ENCODE results near the gene TSPAN33.

TSPAN33 gene

GRCh38 chr7:129103561-129104324 is 40.8 kb upstream of the TSPAN33 start:
- H3K27me3 ChIP-seq, result no peaks in the 10 kb centered on the region
- no peak overlapping the region for H3K4me3 ChIP-seq (ENCODE audit: low read depth, low read length)
- no peaks in the 10 kb centered on the region for H3K36me3 ChIP-seq
- H3K9me3 ChIP-seq, result no peaks in the 10 kb centered on the region
- DNase-seq, result no peak
- no peak for TF ChIP-seq CTCF (IDR thresholded peaks at IDR 0.05; ENCODE audit: low read depth, low read length)
- H3K4me1 ChIP-seq, result no peaks in the 10 kb centered on the region

GRCh38 chr7:129108581-129108980 is 35.9 kb upstream of the TSPAN33 start:
- Histone ChIP-seq H3K36me3 (no peaks in the 10 kb centered on the region), H3K4me1 (no peaks in the 10 kb centered on the region), H3K9me3 (no peaks in the 10 kb centered on the region), H3K4me3 (ENCODE audit: low read depth, low read length) (no peak overlapping the region), H3K27me3 (no peaks in the 10 kb centered on the region)
- DNase-seq, result no peak
- TF ChIP-seq CTCF (IDR thresholded peaks at IDR 0.05; ENCODE audit: low read depth, low read length), result no peak

GRCh38 chr7:129110258-129110981 is 34.1 kb upstream of the TSPAN33 start:
- no peaks in the 10 kb centered on the region for H3K27me3 ChIP-seq
- H3K4me3 ChIP-seq (ENCODE audit: low read depth, low read length), result no peak overlapping the region
- H3K4me1 ChIP-seq, result no peaks in the 10 kb centered on the region
- H3K9me3 ChIP-seq, result 0 out of 2 replicates have a peak, but pooled peaks cover 2% of the 10 kb centered on the region
- DNase-seq, result peak; percentile 21
- no peaks in the 10 kb centered on the region for H3K36me3 ChIP-seq
- TF ChIP-seq CTCF (IDR thresholded peaks at IDR 0.05; ENCODE audit: low read depth, low read length), result no peak

- 0 out of 2 replicates have a peak, but pooled peaks cover 2% of the 10 kb centered on the region for H3K9me3 ChIP-seq
- no peaks in the 10 kb centered on the region for H3K36me3 ChIP-seq
These were observed 33.5 kb upstream of the TSPAN33 start for GRCh38 chr7:129110982-129111376.

GRCh38 chr7:129115676-129116075 is 28.8 kb upstream of the TSPAN33 start:
- TF ChIP-seq CTCF (IDR thresholded peaks at IDR 0.05; ENCODE audit: low read depth, low read length), result no peak
- H3K4me1 ChIP-seq, result no peaks in the 10 kb centered on the region
- 0 out of 2 replicates have a peak, but pooled peaks cover 2% of the 10 kb centered on the region for H3K9me3 ChIP-seq
- H3K36me3 ChIP-seq, result no peaks in the 10 kb centered on the region
- H3K27me3 ChIP-seq, result no peaks in the 10 kb centered on the region
- no peak for DNase-seq
- H3K4me3 ChIP-seq (ENCODE audit: low read depth, low read length), result no peak overlapping the region

More at GRCh38 chr7:129110982-129111376, 33.5 kb upstream of the TSPAN33 start:
- no peak for TF ChIP-seq CTCF (IDR thresholded peaks at IDR 0.05; ENCODE audit: low read depth, low read length)
- H3K4me3 ChIP-seq (ENCODE audit: low read depth, low read length), result no peak overlapping the region
- DNase-seq, result no peak
- no peaks in the 10 kb centered on the region for H3K4me1 ChIP-seq
- H3K27me3 ChIP-seq, result no peaks in the 10 kb centered on the region

GRCh38 chr7:129118182-129118581 is 26.3 kb upstream of the TSPAN33 start:
- H3K9me3 ChIP-seq, result peaks cover 5% of the 10 kb centered on the region; the same call in 1 of the 2 replicates
- no peaks in the 10 kb centered on the region for H3K36me3 ChIP-seq
- DNase-seq, result no peak
- no peaks in the 10 kb centered on the region for H3K4me1 ChIP-seq
- no peaks in the 10 kb centered on the region for H3K27me3 ChIP-seq
- TF ChIP-seq CTCF (IDR thresholded peaks at IDR 0.05; ENCODE audit: low read depth, low read length), result no peak
- no peak overlapping the region for H3K4me3 ChIP-seq (ENCODE audit: low read depth, low read length)

Data from BE2C (cell line).